Measurements from ENCODE around the gene WIZ. TPM values are rescaled to one million over a fixed set of nuclear protein-coding genes. Genes with fewer than 3 reads are reported as not detected.

Gene WIZ
- total RNA-seq, 1 donor from 2014 or later: 90.4 TPM

GRCh38 chr19:15390814-15391213 is 58.9 kb downstream of the WIZ start:
- no peaks in the 10 kb centered on the region for H3K9me3 ChIP-seq
- no peaks in the 10 kb centered on the region for H3K4me1 ChIP-seq
- H3K27me3 ChIP-seq: no peaks in the 10 kb centered on the region
- no peak for DNase-seq (ENCODE audit: low spot score in 2 of 2)
- TF ChIP-seq CTCF (IDR thresholded peaks at IDR 0.05): no peak
- intact Hi-C loops (cut with DNase I): no loop called here
- peaks cover 18 to 36% of the 10 kb centered on the region in 2 donors for H3K36me3 ChIP-seq
- H3K4me3 ChIP-seq: no peak overlapping the region
- H3K27ac ChIP-seq: no peak overlapping the region

- Histone ChIP-seq H3K27ac (no peak overlapping the region), H3K4me3 (no peak overlapping the region), H3K36me3 (peaks cover 0 to 5% of the 10 kb centered on the region in 2 donors), H3K27me3 (no peaks in the 10 kb centered on the region), H3K4me1 (peaks cover 5 to 21% of the 10 kb centered on the region in 2 donors), H3K9me3 (no peaks in the 10 kb centered on the region)
- no peak for DNase-seq (ENCODE audit: low spot score in 2 of 2)
- intact Hi-C loops (cut with DNase I): loop anchor here (2.0 kb wide), 1 partner anchor 63 kb away; no protein-coding TSS in a partner anchor
- no peak for TF ChIP-seq CTCF (IDR thresholded peaks at IDR 0.05)
These were observed 67.9 kb downstream of the WIZ start for GRCh38 chr19:15381864-15382263.

- intact Hi-C loops (cut with DNase I): loop anchor here (2.0 kb wide), 1 partner anchor 63 kb away; no protein-coding TSS in a partner anchor
- no peak for TF ChIP-seq CTCF (IDR thresholded peaks at IDR 0.05)
- DNase-seq (ENCODE audit: low spot score in 2 of 2): no peak
- no peak overlapping the region for H3K4me3 ChIP-seq
- H3K4me1 ChIP-seq: peaks cover 9 to 25% of the 10 kb centered on the region in 2 donors
- no peaks in the 10 kb centered on the region for H3K27me3 ChIP-seq
- H3K36me3 ChIP-seq: peaks cover 0 to 3% of the 10 kb centered on the region in 2 donors
- H3K27ac ChIP-seq: no peak overlapping the region
- H3K9me3 ChIP-seq: no peaks in the 10 kb centered on the region
These were observed 68.3 kb downstream of the WIZ start for GRCh38 chr19:15381429-15381828.

- intact Hi-C loops (cut with DNase I): loop anchor here (1.0 to 5.0 kb wide), 8 partner anchors 39 to 203 kb away; partner anchors contain the start of gene BRD4
- H3K4me1 ChIP-seq: peaks cover 12 to 31% of the 10 kb centered on the region in 2 donors
- H3K36me3 ChIP-seq: no peaks in the 10 kb centered on the region
- TF ChIP-seq CTCF (IDR thresholded peaks at IDR 0.05): no peak
- no peaks in the 10 kb centered on the region for H3K9me3 ChIP-seq
- DNase-seq (ENCODE audit: low spot score in 2 of 2): peak in 1 of 2 donors; percentile 73
- H3K4me3 ChIP-seq: peak overlapping the region; percentile 99 to 100
- H3K27ac ChIP-seq: peak overlapping the region; percentile 99 to 100
- no peaks in the 10 kb centered on the region for H3K27me3 ChIP-seq
These were observed 69.6 kb downstream of the WIZ start for GRCh38 chr19:15379999-15380647.

GRCh38 chr19:15379083-15379998 is 70.4 kb downstream of the WIZ start, which contains the start of gene AKAP8:
TSS of gene AKAP8 (minus strand) at chr19:15379787. CDS start at chr19:15379731, 56 bp downstream.
- peak within 1 kb of the TSS; percentile 99 to 100 for H3K27ac ChIP-seq
- H3K36me3 ChIP-seq: no peaks in the 10 kb centered on the region
- intact Hi-C loops (cut with DNase I): loop anchor here (1.0 to 5.0 kb wide), 6 partner anchors 40 to 182 kb away; partner anchors contain the start of gene BRD4
- no peaks in the 10 kb centered on the region for H3K9me3 ChIP-seq
- H3K4me1 ChIP-seq: peaks cover 19 to 38% of the 10 kb centered on the region in 2 donors
- H3K27me3 ChIP-seq: no peaks in the 10 kb centered on the region
- no peak for TF ChIP-seq CTCF (IDR thresholded peaks at IDR 0.05)
- DNase-seq (ENCODE audit: low spot score in 2 of 2): peak; percentile 96 to 99
- peak within 1 kb of the TSS; percentile 99 to 100 for H3K4me3 ChIP-seq
